GM20431 (cell line): ENCODE data around the gene GCLC.

ENCODE experiments used
- in situ Hi-C: fragments of 300-500 bp; cut with MseI, MboI; formaldehyde crosslinking; loops from one replicate; pipeline ENCODE4 v1.15.0; 2020; ENCODE audit warnings: low sequenced_read_pairs; ENCODE audit not compliant: unreplicated experiment

GCLC gene

DNA sequence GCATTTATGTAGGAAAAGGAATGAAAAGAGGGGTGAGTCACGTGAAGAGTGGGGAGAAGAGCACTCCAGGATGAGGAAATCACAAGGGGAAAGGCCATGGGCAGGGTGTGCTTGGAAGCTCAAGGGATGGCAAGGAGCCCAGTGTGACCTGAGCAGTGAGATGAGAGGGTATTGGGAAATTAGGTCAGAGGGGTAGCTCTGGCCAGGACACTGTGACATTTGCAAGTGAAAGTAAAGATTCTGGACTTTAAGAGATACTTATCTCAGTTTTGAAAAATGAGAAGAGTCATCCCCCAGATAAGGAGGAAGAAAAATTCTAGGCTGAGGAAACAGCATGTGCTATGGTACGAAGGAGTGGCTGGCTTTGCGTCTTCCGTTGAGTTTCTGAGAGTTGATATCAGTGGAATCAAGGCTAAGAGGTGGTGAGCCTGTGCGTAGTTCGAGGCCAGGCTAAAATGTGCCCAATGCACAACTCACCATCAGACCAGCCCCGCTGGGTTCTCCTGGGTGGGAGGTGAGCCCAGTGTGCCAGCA is 79.9 kb downstream of the GCLC start:
- in situ Hi-C loops: no loop called here

DNA sequence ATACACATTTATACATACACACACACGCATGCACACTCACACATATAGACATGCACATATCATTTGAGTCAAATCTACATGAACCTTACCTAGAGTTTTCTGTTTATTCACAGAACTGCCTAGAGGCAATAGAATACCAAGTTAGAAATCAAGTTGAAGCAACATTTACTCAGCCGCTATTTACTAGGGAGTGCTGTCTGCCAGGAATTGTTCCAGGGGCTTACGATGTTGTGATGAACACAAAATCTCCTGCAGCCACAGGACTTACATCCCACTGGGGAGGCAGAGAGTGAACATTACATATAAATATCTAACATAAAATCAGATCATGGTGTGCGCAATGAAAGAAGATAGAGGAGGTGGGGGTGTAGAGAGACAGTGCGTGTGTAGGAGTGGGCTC is 80.4 kb downstream of the GCLC start:
- in situ Hi-C loops: no loop called here

DNA sequence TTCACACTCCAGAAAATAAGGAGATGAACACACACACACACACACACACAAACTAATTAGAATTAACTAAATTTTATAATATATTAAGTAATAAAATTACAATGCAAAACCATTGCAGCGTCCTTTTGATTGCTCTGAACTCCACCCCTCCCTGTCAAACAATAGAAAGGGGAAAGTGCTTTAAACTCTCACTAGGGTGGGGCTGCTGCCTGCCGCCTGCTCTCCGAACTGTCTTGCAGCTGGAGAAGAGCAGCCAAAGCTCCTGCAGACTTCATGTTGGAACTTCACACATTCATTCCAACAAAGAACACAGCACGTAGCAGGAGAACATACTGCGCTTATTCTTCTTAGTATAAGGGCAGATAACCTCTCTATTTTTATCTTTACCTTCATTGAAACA is 83.2 kb downstream of the GCLC start:
- in situ Hi-C loops: no loop called here

DNA sequence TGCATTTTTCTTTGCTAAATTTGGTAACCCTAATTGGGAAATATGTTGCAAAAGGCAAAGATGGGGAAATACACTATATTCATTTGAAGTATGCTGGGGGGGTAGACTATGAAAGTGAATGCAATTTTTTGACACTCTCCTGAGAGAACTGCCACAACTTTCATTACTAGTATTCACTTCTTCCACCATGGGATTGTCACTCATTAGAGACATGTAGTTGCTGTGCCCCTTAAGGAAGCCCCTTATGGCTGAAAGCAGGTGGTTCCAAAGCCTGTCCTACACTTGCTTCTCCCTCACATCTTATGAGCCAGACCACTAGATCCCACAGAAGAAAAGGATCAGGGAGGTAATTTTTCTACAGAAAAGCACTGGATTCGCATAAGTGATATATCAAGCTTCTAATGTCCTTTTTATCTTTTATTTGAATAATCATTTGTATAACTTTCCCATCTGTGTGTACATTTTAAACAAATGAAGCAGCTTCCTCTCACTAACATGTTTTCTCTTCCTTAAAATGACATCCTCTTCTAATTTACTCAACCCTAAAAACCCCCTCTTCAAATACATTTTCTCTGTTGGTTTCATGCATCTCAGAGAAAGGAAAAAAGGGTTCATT is 83.8 kb downstream of the GCLC start:
- in situ Hi-C loops: no loop called here

DNA sequence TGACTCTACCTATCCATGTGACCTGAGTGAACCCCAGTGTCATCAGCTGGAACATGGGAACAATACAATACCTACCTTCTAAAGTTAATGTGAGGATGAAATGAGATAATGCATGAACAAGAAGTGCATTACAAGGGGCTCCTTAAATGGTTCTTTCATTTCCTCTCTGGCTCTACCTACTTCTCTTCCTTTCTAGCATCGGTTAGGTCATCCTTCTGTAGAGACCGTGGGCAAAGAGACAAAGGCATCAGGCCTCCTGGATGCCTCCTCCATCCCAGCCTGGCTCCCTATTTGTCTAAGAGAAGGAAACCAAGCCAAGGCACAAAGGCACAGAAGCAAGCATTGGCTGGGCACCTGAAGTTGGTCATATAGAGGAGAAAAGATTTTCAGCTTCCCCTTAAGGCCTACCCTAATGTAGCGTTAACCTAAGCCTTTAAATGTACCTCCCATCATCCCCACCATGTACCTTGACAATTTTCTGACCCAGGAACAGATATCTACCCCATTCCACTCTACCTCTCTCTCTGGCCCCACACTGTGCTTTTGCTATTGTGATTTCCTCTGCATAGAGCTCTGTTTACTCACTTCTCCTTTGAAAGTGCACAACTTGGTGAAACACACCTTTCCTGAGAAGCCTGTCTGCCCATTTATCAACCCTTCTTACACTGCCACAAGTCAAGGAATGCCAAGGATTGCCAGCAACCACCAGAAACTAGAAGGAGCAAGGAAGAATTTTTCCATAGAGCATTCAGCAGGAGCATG is 86.6 kb downstream of the GCLC start:
- in situ Hi-C loops: no loop called here

DNA sequence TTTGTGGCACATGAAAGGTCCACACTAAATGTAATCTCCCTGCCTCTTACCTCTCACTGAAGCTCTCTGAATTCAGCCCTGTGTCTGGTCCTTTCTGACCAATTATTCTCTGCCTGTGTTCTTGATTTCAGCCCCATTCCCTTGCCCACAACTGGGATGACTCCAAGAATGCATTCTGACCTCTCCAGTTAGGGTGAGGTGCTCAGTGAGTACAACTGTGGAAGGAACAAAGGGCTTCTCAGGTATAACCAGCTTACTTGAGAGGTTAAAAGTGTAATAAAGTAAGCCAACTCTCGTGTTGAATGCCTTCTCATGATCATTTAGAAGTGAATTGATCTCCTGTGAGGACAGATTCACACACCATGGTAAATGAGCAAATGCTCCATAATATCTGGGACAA is 88.1 kb downstream of the GCLC start:
- in situ Hi-C loops: no loop called here

DNA sequence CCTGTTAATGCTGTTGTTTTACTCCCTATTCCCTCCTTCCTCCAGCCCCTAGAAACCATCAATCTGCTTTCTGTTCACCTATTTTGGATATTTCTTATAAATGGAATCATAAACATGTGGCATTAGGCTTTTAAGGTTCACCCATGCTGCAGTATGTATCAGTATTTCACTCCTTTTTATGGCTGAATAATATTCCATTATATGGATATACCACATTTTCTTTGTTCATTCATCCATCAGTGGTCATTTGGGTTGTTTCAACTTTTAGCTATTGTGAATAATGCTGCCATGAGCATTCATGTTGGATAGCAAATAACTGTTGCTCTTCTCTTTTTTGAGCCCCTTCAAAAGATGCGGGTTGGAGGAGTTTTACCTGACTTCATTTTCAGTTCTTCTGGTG is 89.2 kb downstream of the GCLC start:
- in situ Hi-C loops: no loop called here

DNA sequence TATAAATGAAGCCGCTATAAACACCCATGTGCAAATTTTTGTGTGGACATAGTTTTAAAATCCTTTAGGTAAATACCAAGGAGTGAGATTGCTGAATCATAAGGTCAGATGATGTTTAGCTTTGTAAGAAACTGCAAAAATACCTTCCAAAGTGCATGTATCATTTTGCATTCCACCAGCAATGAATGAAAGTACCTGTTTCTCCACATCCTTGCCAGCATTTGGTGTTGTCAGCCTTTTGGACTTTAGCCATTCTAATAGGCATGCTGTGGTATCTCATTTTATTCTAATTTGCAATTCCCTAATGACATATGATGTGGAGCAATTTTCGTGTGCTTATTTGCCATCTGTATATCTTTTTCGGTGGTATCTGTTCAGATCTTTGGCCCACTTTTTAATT is 93.7 kb downstream of the GCLC start:
- in situ Hi-C loops: no loop called here

DNA sequence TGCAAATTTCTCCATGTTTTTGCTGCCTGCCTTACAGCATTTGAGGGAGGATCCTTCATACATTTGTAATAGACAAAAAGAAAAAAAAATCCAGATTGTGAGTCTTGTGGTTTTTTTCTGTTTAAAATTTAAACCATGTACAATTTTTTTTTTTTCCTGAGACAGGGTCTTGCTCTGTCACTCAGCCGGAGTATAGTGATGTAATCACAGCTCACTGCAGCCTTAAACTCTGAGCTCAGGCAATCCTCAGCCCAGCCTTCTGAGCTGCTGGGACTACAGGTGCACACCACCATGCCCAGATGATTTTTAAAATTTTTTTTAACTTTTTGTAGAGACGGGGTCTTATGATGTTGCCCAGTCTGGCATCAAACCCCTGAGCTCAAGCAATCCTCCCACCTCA is 97.0 kb downstream of the GCLC start:
- in situ Hi-C loops: no loop called here
